H7 (cell line): Measurements from ENCODE around the gene MMD2. TPM values are rescaled to one million over a fixed set of nuclear protein-coding genes. Genes with fewer than 3 reads are reported as not detected.
"Not testable (repeated sequence)": the region's sequence is repeated elsewhere in the genome, so short reads cannot be mapped to it uniquely, and the experiment has no call there.

Experiments used
- DNase-seq: peaks from one replicate; pipeline ENCODE4 v3.0.0; 2012
- H3K27me3 ChIP-seq: 2 replicates; pipeline ENCODE4 v1.6.0; 2011; ENCODE audit warnings: mild to moderate bottlenecking, low read length; ENCODE audit not compliant: control insufficient read depth, insufficient read depth
- H3K36me3 ChIP-seq: replicated peaks from 2 replicates; pipeline ENCODE4 v1.5.1; 2011; ENCODE audit warnings: low read length; ENCODE audit not compliant: control insufficient read depth, insufficient read depth
- H3K4me3 ChIP-seq: 2 replicates; pipeline ENCODE4 v1.5.1; 2011; ENCODE audit warnings: low read depth, mild to moderate bottlenecking, control low read depth, low read length, moderate library complexity; ENCODE audit not compliant: insufficient read depth
- total RNA-seq: library from RNA; depleted of rRNA; stranded (reverse); fragments of >200 nt; shearing (Covaris generic); gene quantifications from 2 replicates; pipeline ENCODE4 v1.2.3, GENCODE V29; 2014; rRNA removed

Gene MMD2
- total RNA-seq = not detected in 2 replicates

GRCh38 chr7:4958477-4959301, at the start of gene MMD2:
TSS of gene MMD2 (minus strand) at chr7:4959187. CDS start at chr7:4959017, 170 bp downstream.
- Histone ChIP-seq H3K36me3 (no peaks in the 10 kb centered on the region), H3K4me3 (peak within 1 kb of the TSS; percentile 42), H3K27me3 (peaks cover 20% of the 10 kb centered on the region)
- peak; percentile 86 for DNase-seq

- H3K36me3 ChIP-seq = no peaks in the 10 kb centered on the region
- H3K27me3 ChIP-seq = no peaks in the 10 kb centered on the region
- H3K4me3 ChIP-seq = no peak overlapping the region
- no peak for DNase-seq
Measured at GRCh38 chr7:5005066-5005465, 46.1 kb upstream of the MMD2 start.

- no peak overlapping the region for H3K4me3 ChIP-seq
- H3K27me3 ChIP-seq = no peaks in the 10 kb centered on the region
- H3K36me3 ChIP-seq = no peaks in the 10 kb centered on the region; the same call in none of the 2 replicates
- no peak for DNase-seq
Measured at GRCh38 chr7:5001911-5002310, 42.9 kb upstream of the MMD2 start.

- Histone ChIP-seq H3K4me3 (no peak overlapping the region), H3K27me3 (no peaks in the 10 kb centered on the region), H3K36me3 (peaks cover 1% of the 10 kb centered on the region)
- DNase-seq = no peak
Measured at GRCh38 chr7:5001003-5001402, 42.0 kb upstream of the MMD2 start.

- no peak for DNase-seq
- Histone ChIP-seq H3K4me3 (no peak overlapping the region), H3K27me3 (no peaks in the 10 kb centered on the region), H3K36me3 (peaks cover 1% of the 10 kb centered on the region)
Measured at GRCh38 chr7:4999369-4999950, 40.5 kb upstream of the MMD2 start.

GRCh38 chr7:4998910-4999309, 39.9 kb upstream of the MMD2 start:
- Histone ChIP-seq H3K4me3 (no peak overlapping the region), H3K36me3 (peaks cover 1% of the 10 kb centered on the region), H3K27me3 (no peaks in the 10 kb centered on the region)
- no peak for DNase-seq

- no peak for DNase-seq
- H3K4me3 ChIP-seq = no peak overlapping the region
- H3K36me3 ChIP-seq = peaks cover 3% of the 10 kb centered on the region
- H3K27me3 ChIP-seq = no peaks in the 10 kb centered on the region
Measured at GRCh38 chr7:4998244-4998643, 39.3 kb upstream of the MMD2 start.

- peaks cover 4% of the 10 kb centered on the region for H3K36me3 ChIP-seq
- H3K4me3 ChIP-seq = no peak overlapping the region
- no peaks in the 10 kb centered on the region for H3K27me3 ChIP-seq
- peak; percentile 38 for DNase-seq
Measured at GRCh38 chr7:4996696-4997222, 37.8 kb upstream of the MMD2 start.

GRCh38 chr7:4995429-4995969, 36.5 kb upstream of the MMD2 start:
- Histone ChIP-seq H3K4me3 (no peak overlapping the region), H3K36me3 (peaks cover 5% of the 10 kb centered on the region), H3K27me3 (no peaks in the 10 kb centered on the region)
- DNase-seq = no peak

- DNase-seq = no peak
- Histone ChIP-seq H3K27me3 (no peaks in the 10 kb centered on the region), H3K36me3 (peaks cover 10% of the 10 kb centered on the region), H3K4me3 (no peak overlapping the region)
Measured at GRCh38 chr7:4993471-4993870, 34.5 kb upstream of the MMD2 start.

GRCh38 chr7:4982741-4983140, 23.8 kb upstream of the MMD2 start:
- not testable (repeated sequence) for H3K36me3 ChIP-seq, H3K27me3 ChIP-seq, H3K4me3 ChIP-seq

GRCh38 chr7:4981295-4981890, 22.4 kb upstream of the MMD2 start:
- not testable (repeated sequence) for H3K36me3 ChIP-seq, H3K27me3 ChIP-seq, H3K4me3 ChIP-seq, DNase-seq

More at GRCh38 chr7:4982741-4983140, 23.8 kb upstream of the MMD2 start:
- not testable (repeated sequence) for DNase-seq

- H3K4me3 ChIP-seq, DNase-seq, H3K27me3 ChIP-seq, H3K36me3 ChIP-seq: not testable (repeated sequence)
Measured at GRCh38 chr7:4975626-4976025, 16.6 kb upstream of the MMD2 start.

- Histone ChIP-seq H3K27me3 (no peaks in the 10 kb centered on the region), H3K4me3 (peak overlapping the region; percentile 76), H3K36me3 (peaks cover 2% of the 10 kb centered on the region)
- peak; percentile 94 for DNase-seq
Measured at GRCh38 chr7:4973728-4974198, 14.8 kb upstream of the MMD2 start.
